HEK293 (cell line): Measurements from ENCODE around the gene CAPN12.

Experiments used
- CTCF ChIA-PET: fragments of 350-600 bp; formaldehyde crosslinking; extraction: SDS; loops from one replicate; lab custom pipeline; 2021; ENCODE audit warnings: antibody characterized with exemption; lab: Yijun Ruan, JAX
- POLR2A ChIA-PET: fragments of 300-600 bp; formaldehyde crosslinking; extraction: SDS; loops from one replicate; lab custom pipeline; 2020; ENCODE audit warnings: antibody characterized with exemption, inconsistent platforms; lab: Yijun Ruan, JAX
- H3K27ac ChIP-seq: fragments of 200-500 bp; sonication (Bioruptor generic); 2 replicates; pipeline ENCODE4 v1.5.1; 2014; ENCODE audit warnings: low read depth, low read length, control low read depth, inconsistent platforms; ENCODE audit errors: extremely low read depth
- H3K36me3 ChIP-seq, 2 experiments: fragments of 200-500 bp in 1 of 2; sonication (Bioruptor generic) in 1 of 2; 1 replicate in 1 of 2; 2 replicates in 1 of 2; pipeline ENCODE4 v1.5.1; 2014 to 2017; ENCODE audit warnings: inconsistent platforms in 2 of 2, low read length in 2 of 2; ENCODE audit not compliant: control insufficient read depth in 2 of 2, insufficient read depth in 1 of 2
- H3K4me1 ChIP-seq: fragments of 200-500 bp; sonication (Bioruptor generic); 2 replicates; pipeline ENCODE4 v1.5.1; 2014; ENCODE audit warnings: mild to moderate bottlenecking, low read length, inconsistent platforms; ENCODE audit not compliant: control insufficient read depth, insufficient read depth
- H3K4me3 ChIP-seq: 2 replicates; pipeline ENCODE4 v1.5.1; 2011; ENCODE audit warnings: low read depth, mild to moderate bottlenecking, control low read depth, low read length, moderate library complexity
- H3K9me3 ChIP-seq: fragments of 200-500 bp; sonication (Bioruptor generic); 2 replicates; pipeline ENCODE4 v1.5.1; 2014; ENCODE audit warnings: low read depth, low read length, inconsistent platforms; ENCODE audit not compliant: control insufficient read depth, insufficient read depth
- GLIS2 ChIP-seq: fragments of 450-650 bp; formaldehyde crosslinking; IDR thresholded peaks from 2 replicates; pipeline ENCODE4 v1.5.1; 2016; ENCODE audit warnings: missing biosample characterization, missing genetic modification characterization
- KLF8 ChIP-seq: fragments of 450-650 bp; formaldehyde crosslinking; IDR thresholded peaks from 2 replicates; pipeline ENCODE4 v1.5.1; 2016; ENCODE audit warnings: missing biosample characterization, missing genetic modification characterization
- REPIN1 ChIP-seq: fragments of 450-650 bp; formaldehyde crosslinking; IDR thresholded peaks from 2 replicates; pipeline ENCODE4 v1.5.1; 2017; ENCODE audit warnings: missing biosample characterization, missing genetic modification characterization, low read depth
- SCRT2 ChIP-seq: fragments of 450-650 bp; formaldehyde crosslinking; IDR thresholded peaks from 2 replicates; pipeline ENCODE4 v1.5.1; 2016; ENCODE audit warnings: missing biosample characterization, missing genetic modification characterization
- ZBTB7A ChIP-seq: fragments of 450-650 bp; formaldehyde crosslinking; IDR thresholded peaks from 2 replicates; pipeline ENCODE4 v1.5.1; 2016; ENCODE audit warnings: low read depth, missing biosample characterization, missing genetic modification characterization
- ZBTB8A ChIP-seq: fragments of 450-650 bp; formaldehyde crosslinking; IDR thresholded peaks from 2 replicates; pipeline ENCODE4 v1.5.1; 2016; ENCODE audit warnings: missing biosample characterization, missing genetic modification characterization
- ZNF121 ChIP-seq: fragments of 450-650 bp; formaldehyde crosslinking; IDR thresholded peaks from 2 replicates; pipeline ENCODE4 v1.5.1; 2016; ENCODE audit warnings: missing biosample characterization, missing genetic modification characterization
- ZNF133 ChIP-seq: fragments of 450-650 bp; formaldehyde crosslinking; IDR thresholded peaks from 2 replicates; pipeline ENCODE4 v1.5.1; 2016; ENCODE audit warnings: missing biosample characterization, missing genetic modification characterization
- ZNF24 ChIP-seq: fragments of 450-650 bp; formaldehyde crosslinking; IDR thresholded peaks from 2 replicates; pipeline ENCODE4 v1.5.1; 2016; ENCODE audit warnings: missing biosample characterization, missing genetic modification characterization
- ZNF324 ChIP-seq: fragments of 450-650 bp; formaldehyde crosslinking; IDR thresholded peaks from 2 replicates; pipeline ENCODE4 v1.5.1; 2016; ENCODE audit warnings: missing biosample characterization, missing genetic modification characterization
- ZNF391 ChIP-seq: fragments of 450-650 bp; formaldehyde crosslinking; IDR thresholded peaks from 2 replicates; pipeline ENCODE4 v1.5.1; 2016; ENCODE audit warnings: low read depth, missing biosample characterization, missing genetic modification characterization, borderline replicate concordance
- ZNF529 ChIP-seq: fragments of 450-650 bp; formaldehyde crosslinking; IDR thresholded peaks from 2 replicates; pipeline ENCODE4 v1.5.1; 2017; ENCODE audit warnings: missing genetic modification characterization, missing biosample characterization; ENCODE audit not compliant: insufficient replicate concordance
- ZNF544 ChIP-seq: fragments of 450-650 bp; formaldehyde crosslinking; IDR thresholded peaks from 2 replicates; pipeline ENCODE4 v1.5.0; 2017; ENCODE audit warnings: missing biosample characterization, missing genetic modification characterization
- ZNF600 ChIP-seq: fragments of 450-650 bp; formaldehyde crosslinking; IDR thresholded peaks from 2 replicates; pipeline ENCODE4 v1.5.1; 2016; ENCODE audit warnings: missing biosample characterization, missing genetic modification characterization
- TF ChIP-seq, protein P1 (sequence below): fragments of 450-650 bp; formaldehyde crosslinking; IDR thresholded peaks from 2 replicates; pipeline ENCODE4 v1.5.1; 2016; ENCODE audit warnings: missing biosample characterization, missing genetic modification characterization
- TF ChIP-seq, protein P2 (sequence below): fragments of 450-650 bp; formaldehyde crosslinking; IDR thresholded peaks from 2 replicates; pipeline ENCODE4 v1.5.1; 2016; ENCODE audit warnings: missing biosample characterization, missing genetic modification characterization
- TF ChIP-seq, protein P3 (sequence below): fragments of 450-650 bp; formaldehyde crosslinking; conservative IDR thresholded peaks from 2 replicates; pipeline ENCODE4 v1.5.1; 2016; ENCODE audit warnings: low read depth, missing biosample characterization, missing genetic modification characterization

Gene CAPN12

DNA sequence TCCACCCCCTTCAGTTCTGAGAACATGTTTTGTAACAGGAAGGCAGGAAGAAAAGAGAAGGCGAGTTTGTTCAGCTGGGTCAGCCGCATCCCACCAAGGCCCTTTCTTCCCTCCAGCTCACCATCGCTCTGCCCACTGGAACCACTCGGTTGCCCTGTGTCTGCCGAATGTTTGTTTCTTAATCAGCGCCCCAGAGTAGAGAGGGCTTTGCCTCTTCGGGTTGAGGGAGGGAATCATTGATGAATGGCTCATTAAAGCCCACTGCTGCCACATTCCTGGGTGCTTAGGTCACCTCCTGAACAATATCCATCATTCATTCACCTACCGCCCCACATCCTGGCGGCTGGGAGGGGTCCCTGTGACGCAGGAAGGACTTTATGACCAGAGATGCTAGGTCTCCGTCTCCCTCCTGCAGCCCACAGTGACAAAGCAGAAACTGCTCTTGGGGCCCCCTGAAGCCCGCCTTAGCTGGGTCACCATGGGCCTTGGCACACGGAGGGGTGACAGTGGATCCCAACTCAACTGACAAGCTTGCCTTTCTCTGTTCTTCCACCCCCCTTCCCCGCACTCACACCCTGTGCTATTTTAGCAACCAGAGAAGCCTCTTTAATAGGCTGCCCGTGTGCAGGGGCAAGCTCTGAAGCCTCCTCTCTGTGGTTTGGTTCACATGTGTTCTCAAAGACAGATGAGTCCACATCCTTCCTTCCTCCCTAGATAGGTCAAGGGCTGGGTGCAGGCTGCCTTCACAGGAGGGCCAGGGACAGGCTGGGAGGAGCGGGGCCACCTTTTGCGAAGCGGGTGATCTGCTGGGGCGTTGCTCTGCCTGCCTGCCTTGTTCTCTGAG, 50.7 kb downstream of the CAPN12 start (continued):
- TF ChIP-seq ZBTB7A (no peak), ZNF24 (tag by site-specific recombination) (peak; percentile 96), ZNF391 (tag by site-specific recombination) (no peak), GLIS2 (tag by site-specific recombination) (no peak), ZNF529 (tag by site-specific recombination) (no peak), REPIN1 (tag by site-specific recombination) (no peak), ZBTB8A (tag by site-specific recombination) (0 out of 2 replicates have a peak, but pooled peaks have one; percentile 33), KLF8 (tag by site-specific recombination) (0 out of 2 replicates have a peak, but pooled peaks have one; percentile 21), SCRT2 (no peak), ZNF324 (tag by site-specific recombination) (no peak)
- TF ChIP-seq, protein P1, sequence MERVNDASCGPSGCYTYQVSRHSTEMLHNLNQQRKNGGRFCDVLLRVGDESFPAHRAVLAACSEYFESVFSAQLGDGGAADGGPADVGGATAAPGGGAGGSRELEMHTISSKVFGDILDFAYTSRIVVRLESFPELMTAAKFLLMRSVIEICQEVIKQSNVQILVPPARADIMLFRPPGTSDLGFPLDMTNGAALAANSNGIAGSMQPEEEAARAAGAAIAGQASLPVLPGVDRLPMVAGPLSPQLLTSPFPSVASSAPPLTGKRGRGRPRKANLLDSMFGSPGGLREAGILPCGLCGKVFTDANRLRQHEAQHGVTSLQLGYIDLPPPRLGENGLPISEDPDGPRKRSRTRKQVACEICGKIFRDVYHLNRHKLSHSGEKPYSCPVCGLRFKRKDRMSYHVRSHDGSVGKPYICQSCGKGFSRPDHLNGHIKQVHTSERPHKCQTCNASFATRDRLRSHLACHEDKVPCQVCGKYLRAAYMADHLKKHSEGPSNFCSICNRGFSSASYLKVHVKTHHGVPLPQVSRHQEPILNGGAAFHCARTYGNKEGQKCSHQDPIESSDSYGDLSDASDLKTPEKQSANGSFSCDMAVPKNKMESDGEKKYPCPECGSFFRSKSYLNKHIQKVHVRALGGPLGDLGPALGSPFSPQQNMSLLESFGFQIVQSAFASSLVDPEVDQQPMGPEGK = peak; percentile 34; the same call in 1 of the 2 replicates

DNA sequence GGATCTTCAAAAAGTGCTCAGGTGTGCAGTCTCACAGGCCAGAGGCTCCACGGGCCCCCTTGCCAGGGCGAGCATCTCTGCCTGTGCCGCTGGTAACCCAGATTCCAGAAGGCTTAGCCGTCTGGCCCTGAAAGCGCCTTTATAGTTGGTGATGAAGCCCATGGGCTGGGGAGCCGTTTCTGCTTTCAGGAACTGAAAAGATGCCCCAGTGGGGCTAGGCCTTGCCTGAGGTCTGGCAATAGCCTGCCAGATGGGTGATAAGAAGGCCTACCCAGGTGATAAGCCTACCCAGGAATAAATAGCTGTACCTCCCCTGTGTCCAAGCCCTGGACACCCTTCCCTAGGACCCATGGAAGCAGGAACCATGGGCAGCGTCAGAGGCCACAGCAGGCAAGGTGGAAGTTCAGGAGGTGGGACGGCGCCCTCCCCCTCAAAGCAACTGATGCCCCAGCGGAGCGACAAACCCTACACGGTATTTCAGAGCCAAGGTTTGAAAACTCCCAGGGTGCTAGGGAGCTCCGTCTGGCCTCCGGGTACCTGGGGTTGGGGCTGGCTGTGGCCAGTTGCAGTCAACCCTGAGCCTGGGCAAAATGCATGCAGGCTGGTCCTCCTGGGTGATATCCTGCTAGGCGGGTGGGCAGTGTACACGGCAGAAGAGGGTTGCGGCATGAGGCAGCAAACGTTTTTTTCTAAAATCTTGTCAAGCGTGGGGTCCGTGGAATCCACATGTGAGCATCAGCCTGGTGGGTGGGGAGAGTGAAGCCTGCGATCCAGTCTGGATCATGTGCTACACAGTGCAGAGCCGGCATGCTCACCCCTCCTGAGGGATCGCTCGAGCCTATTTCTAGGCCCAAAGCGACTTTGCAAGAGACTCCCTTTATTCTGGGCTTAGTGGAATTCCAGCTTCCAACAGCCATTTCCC, 51.6 kb downstream of the CAPN12 start:
- Histone ChIP-seq H3K4me1 (peaks cover 6% of the 10 kb centered on the region; the same call in 1 of the 2 replicates), H3K27ac (no peak overlapping the region), H3K9me3 (no peaks in the 10 kb centered on the region), H3K36me3 (peaks cover 35% of the 10 kb centered on the region in 2 experiments)
- POLR2A ChIA-PET = interaction anchor here (1.0 to 3.0 kb wide), 6 partner anchors 9 to 74 kb away, joined by 3 to 23 read pairs (median 6); partner anchors contain the start of genes ACTN4 and EIF3K
- TF ChIP-seq ZNF544 (tag by site-specific recombination) (no peak), ZNF133 (tag by site-specific recombination) (no peak), ZNF121 (tag by site-specific recombination) (no peak), GLIS2 (tag by site-specific recombination) (peak; percentile 35), ZNF391 (tag by site-specific recombination) (no peak), ZNF600 (tag by site-specific recombination) (peak; percentile 52; the same call in 1 of the 2 replicates)
- TF ChIP-seq, all 188 proteins: peak for 2
- no peak overlapping the region for H3K4me3 ChIP-seq
- CTCF ChIA-PET = interaction anchor here (1.1 to 1.5 kb wide), 3 partner anchors 10 to 56 kb away, joined by 4 to 6 read pairs (median 5); no protein-coding TSS in a partner anchor

DNA sequence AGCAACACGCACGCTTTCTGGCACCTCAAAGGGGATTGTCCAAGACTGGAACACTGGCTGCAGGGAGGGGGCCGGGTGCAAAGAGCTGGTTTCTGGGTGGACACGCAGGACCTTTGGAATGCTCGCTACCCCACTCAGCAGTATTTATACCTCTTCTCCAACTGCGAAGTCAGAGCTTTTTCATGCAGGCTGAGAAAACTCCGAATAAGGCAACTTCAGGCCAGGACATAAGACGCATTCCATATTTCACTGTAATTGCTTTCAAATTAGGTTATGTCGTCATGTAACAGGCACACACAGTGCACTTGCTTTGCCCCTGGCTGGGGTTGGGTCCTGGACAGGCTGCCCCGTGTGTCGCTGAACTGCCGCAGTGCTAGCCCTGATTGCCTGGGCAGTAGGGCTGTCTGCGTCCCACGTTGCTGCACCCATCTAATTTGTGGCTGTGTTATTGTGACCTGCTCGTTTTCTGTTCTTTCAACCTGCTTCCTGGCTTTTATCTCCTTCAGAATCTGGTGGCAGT, 52.3 kb downstream of the CAPN12 start:
- POLR2A ChIA-PET = interaction anchor here (1.0 to 3.0 kb wide), 3 partner anchors 8 to 239 kb away, joined by 3 to 23 read pairs (median 3); partner anchors contain the start of genes ACTN4, MRPS12 and SARS2
- Histone ChIP-seq H3K4me3 (no peak overlapping the region), H3K4me1 (peaks cover 6% of the 10 kb centered on the region; the same call in 1 of the 2 replicates), H3K9me3 (no peaks in the 10 kb centered on the region), H3K36me3 (peaks cover 28 to 33% of the 10 kb centered on the region in 2 experiments), H3K27ac (peak overlapping the region; percentile 30; the same call in 1 of the 2 replicates)
- CTCF ChIA-PET = interaction anchor here (1.1 to 1.2 kb wide), 3 partner anchors 54 to 177 kb away, joined by 3 to 4 read pairs (median 3); no protein-coding TSS in a partner anchor
- TF ChIP-seq, protein P2, sequence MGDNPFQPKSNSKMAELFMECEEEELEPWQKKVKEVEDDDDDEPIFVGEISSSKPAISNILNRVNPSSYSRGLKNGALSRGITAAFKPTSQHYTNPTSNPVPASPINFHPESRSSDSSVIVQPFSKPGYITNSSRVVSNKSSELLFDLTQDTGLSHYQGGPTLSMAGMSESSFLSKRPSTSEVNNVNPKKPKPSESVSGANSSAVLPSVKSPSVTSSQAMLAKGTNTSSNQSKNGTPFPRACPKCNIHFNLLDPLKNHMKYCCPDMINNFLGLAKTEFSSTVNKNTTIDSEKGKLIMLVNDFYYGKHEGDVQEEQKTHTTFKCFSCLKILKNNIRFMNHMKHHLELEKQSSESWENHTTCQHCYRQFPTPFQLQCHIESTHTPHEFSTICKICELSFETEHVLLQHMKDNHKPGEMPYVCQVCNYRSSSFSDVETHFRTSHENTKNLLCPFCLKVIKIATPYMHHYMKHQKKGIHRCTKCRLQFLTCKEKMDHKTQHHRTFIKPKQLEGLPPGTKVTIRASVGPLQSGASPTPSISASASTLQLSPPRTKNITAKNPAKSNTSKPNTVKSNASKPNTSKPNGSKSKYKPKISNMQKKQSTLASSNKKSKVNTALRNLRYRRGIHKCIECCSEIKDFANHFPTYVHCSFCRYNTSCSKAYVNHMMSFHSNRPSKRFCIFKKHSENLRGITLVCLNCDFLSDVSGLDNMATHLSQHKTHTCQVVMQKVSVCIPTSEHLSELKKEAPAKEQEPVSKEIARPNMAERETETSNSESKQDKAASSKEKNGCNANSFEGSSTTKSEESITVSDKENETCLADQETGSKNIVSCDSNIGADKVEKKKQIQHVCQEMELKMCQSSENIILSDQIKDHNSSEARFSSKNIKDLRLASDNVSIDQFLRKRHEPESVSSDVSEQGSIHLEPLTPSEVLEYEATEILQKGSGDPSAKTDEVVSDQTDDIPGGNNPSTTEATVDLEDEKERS (tag by site-specific recombination) = no peak
- TF ChIP-seq ZNF600 (tag by site-specific recombination) = peak; percentile 34
- TF ChIP-seq, protein P3, sequence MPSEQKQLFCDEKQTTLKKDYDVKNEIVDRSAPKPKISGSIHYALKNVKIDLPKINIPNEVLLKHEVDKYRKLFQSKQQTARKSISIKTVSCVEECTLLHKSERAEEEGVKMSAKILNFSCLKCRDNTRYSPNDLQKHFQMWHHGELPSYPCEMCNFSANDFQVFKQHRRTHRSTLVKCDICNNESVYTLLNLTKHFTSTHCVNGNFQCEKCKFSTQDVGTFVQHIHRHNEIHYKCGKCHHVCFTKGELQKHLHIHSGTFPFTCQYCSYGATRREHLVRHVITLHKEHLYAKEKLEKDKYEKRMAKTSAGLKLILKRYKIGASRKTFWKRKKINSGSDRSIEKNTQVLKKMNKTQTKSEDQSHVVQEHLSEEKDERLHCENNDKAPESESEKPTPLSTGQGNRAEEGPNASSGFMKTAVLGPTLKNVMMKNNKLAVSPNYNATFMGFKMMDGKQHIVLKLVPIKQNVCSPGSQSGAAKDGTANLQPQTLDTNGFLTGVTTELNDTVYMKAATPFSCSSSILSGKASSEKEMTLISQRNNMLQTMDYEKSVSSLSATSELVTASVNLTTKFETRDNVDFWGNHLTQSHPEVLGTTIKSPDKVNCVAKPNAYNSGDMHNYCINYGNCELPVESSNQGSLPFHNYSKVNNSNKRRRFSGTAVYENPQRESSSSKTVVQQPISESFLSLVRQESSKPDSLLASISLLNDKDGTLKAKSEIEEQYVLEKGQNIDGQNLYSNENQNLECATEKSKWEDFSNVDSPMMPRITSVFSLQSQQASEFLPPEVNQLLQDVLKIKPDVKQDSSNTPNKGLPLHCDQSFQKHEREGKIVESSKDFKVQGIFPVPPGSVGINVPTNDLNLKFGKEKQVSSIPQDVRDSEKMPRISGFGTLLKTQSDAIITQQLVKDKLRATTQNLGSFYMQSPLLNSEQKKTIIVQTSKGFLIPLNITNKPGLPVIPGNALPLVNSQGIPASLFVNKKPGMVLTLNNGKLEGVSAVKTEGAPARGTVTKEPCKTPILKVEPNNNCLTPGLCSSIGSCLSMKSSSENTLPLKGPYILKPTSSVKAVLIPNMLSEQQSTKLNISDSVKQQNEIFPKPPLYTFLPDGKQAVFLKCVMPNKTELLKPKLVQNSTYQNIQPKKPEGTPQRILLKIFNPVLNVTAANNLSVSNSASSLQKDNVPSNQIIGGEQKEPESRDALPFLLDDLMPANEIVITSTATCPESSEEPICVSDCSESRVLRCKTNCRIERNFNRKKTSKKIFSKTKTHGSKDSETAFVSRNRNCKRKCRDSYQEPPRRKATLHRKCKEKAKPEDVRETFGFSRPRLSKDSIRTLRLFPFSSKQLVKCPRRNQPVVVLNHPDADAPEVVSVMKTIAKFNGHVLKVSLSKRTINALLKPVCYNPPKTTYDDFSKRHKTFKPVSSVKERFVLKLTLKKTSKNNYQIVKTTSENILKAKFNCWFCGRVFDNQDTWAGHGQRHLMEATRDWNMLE (tag by site-specific recombination) = no peak
